OCI-LY1 (cell line): ENCODE data around the gene DENND5B.

ENCODE experiments used
- CTCF ChIP-seq: fragments of 200-600 bp; sonication (generic), shearing (Covaris generic); IDR thresholded peaks from 2 replicates; pipeline ENCODE4 v1.5.1; 2017; ENCODE audit warnings: mild to moderate bottlenecking, antibody characterized with exemption, low read length, moderate library complexity, mixed read lengths
- EZH2 ChIP-seq: fragments of 200-600 bp; sonication (generic), shearing (Covaris generic); IDR thresholded peaks from 2 replicates; pipeline ENCODE4 v1.8.0; 2017; ENCODE audit warnings: borderline replicate concordance, mixed run types, mild to moderate bottlenecking, antibody characterized with exemption, low read length, moderate library complexity, mixed read lengths

GRCh38 chr12:31600750-31601149 lies 9.8 kb upstream of the DENND5B start:
- TF ChIP-seq CTCF, result no peak
- TF ChIP-seq EZH2, result no peak
